Vagina (tissue), 2 donors: ENCODE measurements around the gene ZNF350.

Experiments
- POLR2A ChIP-seq, 2 donors: fragments of 450-650 bp; IDR thresholded peaks; one replicate each; pipeline ENCODE4 v1.6.1; 2017; ENCODE audit warnings: antibody characterized with exemption in 2 of 2, mild to moderate bottlenecking in 2 of 2, moderate library complexity in 2 of 2
- POLR2AphosphoS5 ChIP-seq, 2 donors: sonication (generic); formaldehyde crosslinking; IDR thresholded peaks; one replicate each; pipeline ENCODE4 v1.9.0; 2017; ENCODE audit warnings: antibody characterized with exemption in 2 of 2, mild to moderate bottlenecking in 2 of 2, low read depth in 1 of 2; ENCODE audit not compliant: insufficient read depth in 1 of 2
- TF ChIP-seq, protein P1 (sequence below), 3 experiments: fragments of 450-650 bp in 2 of 3; fragments of 200-600 bp in 1 of 3; sonication (generic) in 1 of 3; IDR thresholded peaks; one replicate each; pipeline ENCODE4 v1.5.1; 2017 to 2019; ENCODE audit warnings: antibody characterized with exemption in 3 of 3, mild to moderate bottlenecking in 2 of 3, moderate library complexity in 2 of 3

GRCh38 chr19:52020506-52020905 is 33.9 kb upstream of the ZNF350 start:
- TF ChIP-seq, protein P1, sequence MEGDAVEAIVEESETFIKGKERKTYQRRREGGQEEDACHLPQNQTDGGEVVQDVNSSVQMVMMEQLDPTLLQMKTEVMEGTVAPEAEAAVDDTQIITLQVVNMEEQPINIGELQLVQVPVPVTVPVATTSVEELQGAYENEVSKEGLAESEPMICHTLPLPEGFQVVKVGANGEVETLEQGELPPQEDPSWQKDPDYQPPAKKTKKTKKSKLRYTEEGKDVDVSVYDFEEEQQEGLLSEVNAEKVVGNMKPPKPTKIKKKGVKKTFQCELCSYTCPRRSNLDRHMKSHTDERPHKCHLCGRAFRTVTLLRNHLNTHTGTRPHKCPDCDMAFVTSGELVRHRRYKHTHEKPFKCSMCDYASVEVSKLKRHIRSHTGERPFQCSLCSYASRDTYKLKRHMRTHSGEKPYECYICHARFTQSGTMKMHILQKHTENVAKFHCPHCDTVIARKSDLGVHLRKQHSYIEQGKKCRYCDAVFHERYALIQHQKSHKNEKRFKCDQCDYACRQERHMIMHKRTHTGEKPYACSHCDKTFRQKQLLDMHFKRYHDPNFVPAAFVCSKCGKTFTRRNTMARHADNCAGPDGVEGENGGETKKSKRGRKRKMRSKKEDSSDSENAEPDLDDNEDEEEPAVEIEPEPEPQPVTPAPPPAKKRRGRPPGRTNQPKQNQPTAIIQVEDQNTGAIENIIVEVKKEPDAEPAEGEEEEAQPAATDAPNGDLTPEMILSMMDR (IDR thresholded peaks at IDR 0.05): no peak
- TF ChIP-seq POLR2A (IDR thresholded peaks at IDR 0.05) (no peak), POLR2AphosphoS5 (IDR thresholded peaks at IDR 0.05; ENCODE audit: insufficient read depth in 1 of 2, low read depth in 1 of 2) (no peak)
